NCI-H345 (cell line): ENCODE results near the gene FNBP1L.
"Not testable (repeated sequence)": the region's sequence is repeated elsewhere in the genome, so short reads cannot be mapped to it uniquely, and the experiment has no call there.

ENCODE experiments used
- DNase-seq: peaks from one replicate; lab custom pipeline; 2025; lab: John Stamatoyannopoulos, UW

Gene FNBP1L

DNA sequence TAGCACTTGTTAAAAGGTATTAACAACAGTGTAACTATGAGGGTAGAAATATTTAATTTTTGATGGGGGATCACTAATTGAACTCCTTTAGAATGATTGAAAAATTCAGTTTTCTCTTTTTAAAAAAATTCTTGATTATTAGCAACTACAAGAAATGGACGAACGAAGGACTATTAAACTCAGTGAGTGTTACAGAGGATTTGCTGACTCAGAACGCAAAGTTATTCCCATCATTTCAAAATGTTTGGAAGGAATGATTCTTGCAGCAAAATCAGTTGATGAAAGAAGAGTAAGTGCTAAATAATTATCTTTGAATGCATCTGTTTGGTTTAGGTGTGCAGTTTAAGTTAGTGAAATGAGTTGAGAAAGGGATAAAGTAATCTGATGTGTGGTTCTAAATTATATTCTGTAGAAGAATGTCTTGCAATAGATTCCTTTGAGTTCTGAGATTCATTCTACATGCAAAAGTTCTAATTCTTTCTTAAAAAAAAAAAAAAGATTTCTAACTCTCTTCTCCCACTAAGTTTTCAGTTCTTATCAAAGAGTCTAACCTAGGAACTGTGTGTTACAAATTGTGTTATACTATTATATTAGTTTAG is 85.0 kb downstream of the FNBP1L start:
- no peak for DNase-seq

DNA sequence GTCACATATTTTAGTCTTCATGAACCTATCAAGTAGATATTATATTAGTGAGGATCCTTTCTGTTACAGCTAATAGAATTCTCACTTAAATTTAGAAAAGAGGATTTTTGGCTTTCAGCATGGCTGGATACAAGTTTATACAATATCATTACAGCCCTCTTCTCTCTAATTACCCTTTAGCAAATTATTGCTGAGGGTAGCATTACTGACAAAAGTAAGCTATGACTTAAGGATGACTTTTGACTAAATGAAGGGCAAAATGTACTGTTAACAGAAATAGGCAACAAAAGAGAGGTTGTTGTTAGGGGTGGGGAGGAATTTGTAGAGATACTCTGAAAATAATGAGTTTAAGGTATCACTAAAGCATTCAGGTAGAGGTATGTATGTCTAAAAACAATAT is 85.8 kb downstream of the FNBP1L start:
- DNase-seq = no peak

DNA sequence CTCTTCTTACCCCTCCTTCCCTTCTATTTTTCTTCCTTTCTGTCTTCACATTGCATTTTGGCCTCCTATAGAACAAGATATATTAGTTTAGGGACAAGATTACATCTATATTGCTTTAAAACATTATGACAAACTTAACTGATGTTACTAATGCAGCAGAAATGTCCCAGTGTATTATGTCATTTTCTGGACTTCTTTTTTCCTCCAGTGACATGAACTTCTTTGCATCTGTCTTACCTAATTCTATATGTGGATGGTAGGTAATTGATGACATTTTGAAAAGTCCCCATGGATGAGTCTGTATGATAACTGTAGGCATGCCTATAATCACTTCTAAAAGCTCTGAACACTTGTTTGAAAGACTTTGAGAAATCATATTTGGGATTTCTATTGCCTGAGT is 89.5 kb downstream of the FNBP1L start:
- DNase-seq = no peak

DNA sequence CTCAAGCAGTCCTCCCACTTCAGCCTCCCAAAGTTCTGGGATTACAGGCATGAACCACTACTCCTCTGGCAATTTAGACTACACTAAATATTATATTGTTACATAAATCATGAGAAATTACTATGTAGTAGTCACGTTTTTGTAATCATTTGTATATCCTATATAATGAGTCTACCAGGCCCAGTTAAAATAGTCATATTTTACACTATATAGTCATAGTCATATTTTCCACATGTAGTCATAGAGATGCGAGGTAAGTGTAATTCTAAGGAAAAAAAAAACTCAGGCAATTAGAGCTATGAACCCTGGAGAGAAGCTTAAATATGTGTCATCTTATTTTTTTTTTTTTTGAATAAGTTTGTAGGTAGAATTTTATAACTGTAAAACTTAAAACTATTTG is 90.0 kb downstream of the FNBP1L start:
- DNase-seq = no peak

DNA sequence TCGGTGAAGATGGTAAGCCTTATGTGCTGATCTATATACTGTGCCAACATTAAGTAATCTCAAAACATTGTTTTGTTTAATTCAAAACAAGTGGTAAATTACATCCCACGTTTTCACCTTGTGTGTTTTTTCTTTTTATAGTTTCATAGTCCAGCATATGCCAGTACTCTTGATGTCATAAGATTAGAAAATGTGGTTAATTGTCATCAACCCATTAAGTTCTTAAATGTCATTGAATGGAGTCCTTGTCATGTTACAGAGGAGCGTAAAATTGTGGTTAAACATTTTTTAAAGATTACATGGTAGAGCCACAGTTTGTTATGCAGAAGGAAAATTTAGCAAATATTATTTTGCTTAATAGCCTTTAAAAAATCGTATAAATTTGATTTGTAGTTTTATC is 93.1 kb downstream of the FNBP1L start:
- DNase-seq = no peak

DNA sequence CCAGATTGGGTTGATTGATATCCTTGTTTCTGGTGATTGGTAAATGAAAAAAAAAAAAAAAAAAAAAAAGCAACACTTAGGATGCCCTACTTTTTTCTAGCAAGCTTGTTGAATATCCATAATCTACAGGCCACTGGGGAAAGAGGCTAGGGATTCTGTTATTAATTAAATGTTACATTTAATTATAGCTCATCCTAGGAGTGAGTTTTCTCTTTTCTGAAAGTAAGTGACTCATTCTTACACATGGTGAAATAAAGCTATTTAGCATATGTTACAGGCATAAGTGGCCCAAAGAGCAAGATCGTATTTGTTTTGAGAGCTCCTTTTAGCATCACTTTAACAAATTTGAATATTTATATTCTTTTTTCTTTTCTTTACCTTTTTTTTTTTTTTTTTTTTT is 94.5 kb downstream of the FNBP1L start:
- no peak for DNase-seq

DNA sequence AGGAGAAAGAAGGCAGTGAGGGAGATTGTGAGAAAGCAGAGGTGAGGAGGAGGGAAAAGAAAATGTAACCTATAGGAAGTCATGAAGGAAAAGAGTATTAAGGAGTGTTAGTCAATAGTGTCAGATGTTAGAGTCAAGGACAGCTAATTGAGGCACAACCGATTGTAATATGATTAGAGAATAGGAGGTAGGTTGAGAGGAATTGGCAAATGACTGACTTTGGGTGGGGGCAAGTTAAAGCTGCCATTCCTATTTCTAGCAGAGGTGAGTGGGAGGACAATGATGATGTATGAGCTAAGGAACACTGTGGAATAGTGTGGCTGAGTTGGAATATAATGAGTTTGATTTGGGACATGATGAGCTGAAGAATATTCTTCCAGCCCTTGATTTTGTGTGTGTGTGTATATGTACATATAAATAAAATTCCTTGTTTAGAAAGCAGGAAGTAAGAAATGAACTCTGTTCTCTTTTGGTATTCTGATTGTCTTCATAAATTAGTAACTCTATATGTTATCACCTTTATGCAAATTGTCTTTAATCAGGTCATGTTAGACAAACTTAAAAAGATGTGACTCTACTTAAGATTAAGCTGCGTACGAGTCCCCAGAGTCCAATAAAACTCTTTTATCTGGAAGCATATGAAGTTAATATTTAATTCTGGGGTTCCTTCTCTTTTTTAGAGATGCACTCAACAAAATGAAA is 98.4 kb downstream of the FNBP1L start:
- no peak for DNase-seq

DNA sequence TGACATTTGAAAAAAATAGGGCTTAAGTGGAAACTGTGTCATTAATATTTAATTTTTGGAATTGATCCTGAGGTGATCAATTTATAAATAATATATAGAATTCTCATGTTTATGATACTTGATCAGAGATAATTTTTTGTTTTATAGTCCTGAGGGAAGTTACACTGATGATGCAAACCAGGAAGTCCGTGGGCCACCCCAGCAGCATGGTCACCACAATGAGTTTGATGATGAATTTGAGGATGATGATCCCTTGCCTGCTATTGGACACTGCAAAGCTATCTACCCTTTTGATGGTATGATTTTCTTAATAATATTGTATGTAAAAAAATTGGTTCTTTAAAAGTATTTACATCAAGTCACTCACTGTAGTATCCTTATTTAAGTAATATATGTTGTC is 101.2 kb downstream of the FNBP1L start:
- DNase-seq = no peak

DNA sequence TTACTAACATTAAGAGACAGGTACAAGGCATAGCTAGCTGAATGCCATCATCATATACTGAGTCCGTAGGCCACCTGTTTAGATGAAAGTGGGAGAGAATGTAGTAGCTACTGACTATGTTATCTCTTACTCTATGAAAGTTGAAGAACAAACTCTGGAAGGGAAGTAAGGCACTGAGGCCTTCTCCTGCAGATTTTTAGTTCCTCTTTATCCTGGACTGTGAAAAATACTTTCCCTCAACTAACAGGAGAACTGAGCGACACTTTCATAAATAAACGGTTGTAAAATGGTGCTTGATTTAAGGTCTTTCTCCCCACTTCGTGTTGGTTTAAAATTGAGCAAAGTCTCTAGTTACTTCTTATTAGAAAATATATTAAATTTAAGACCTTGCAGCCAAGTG is 101.9 kb downstream of the FNBP1L start:
- no peak for DNase-seq

DNA sequence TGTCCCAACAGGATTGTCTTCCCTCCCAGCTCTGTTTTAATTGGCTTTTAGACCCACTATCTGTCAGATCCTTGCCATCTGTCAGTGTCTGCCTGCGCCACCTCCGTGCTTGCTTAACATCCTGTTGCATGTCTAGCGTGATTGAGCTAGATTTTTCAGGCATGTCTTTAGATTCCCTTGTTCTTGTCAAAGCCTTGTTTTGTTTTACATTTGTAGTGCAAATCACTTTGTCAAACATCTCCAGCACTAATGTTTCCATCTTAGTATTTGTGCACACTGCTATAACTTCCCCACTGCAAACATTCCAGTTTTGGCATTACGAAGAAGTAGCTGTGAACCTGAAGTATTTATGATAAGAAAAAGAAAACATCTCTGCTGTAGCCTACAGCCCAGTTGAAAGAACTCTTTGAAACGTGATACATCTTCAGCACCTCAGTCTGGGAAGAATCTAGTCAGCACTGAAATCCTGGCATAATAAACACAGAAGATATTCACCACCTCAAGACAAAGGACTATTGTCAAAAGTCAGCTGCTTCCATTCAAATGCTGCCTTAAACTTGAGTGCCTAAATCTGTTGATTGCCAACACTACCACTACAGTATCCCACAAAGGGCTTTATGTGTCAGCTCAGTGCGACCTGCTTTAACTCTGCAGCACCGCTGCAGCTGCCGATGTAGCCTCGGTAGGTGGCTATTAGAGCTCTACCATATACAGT is 105.0 kb downstream of the FNBP1L start:
- DNase-seq = peak; percentile 13

DNA sequence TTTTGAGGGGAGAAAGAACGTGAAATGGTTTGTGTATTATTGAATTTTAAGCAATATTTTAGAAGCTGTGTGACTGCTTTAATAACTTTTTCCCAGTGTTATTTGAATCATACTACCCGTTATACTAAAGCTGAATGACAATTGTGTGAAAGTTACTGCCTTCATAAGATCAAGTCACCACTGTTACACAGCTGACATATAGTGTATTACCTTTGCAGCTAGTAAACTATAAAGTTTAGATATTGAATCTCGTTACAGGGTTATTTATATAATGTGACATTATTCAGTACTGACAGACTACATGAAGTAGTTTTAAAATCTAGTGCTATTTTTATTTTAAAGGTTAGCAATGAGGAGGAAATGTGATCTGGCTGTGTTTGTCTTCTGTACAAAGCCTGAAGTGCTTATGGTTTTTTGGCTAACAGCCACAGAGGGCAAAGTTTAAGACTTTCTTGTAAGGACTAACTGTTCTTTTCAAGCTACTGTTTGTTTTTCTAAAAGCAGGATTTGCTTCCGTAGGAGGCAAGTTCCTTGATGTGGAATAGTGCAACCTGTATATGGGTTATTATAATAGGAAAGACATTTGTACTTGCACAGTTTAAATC is 106.1 kb downstream of the FNBP1L start:
- not testable (repeated sequence) for DNase-seq

DNA sequence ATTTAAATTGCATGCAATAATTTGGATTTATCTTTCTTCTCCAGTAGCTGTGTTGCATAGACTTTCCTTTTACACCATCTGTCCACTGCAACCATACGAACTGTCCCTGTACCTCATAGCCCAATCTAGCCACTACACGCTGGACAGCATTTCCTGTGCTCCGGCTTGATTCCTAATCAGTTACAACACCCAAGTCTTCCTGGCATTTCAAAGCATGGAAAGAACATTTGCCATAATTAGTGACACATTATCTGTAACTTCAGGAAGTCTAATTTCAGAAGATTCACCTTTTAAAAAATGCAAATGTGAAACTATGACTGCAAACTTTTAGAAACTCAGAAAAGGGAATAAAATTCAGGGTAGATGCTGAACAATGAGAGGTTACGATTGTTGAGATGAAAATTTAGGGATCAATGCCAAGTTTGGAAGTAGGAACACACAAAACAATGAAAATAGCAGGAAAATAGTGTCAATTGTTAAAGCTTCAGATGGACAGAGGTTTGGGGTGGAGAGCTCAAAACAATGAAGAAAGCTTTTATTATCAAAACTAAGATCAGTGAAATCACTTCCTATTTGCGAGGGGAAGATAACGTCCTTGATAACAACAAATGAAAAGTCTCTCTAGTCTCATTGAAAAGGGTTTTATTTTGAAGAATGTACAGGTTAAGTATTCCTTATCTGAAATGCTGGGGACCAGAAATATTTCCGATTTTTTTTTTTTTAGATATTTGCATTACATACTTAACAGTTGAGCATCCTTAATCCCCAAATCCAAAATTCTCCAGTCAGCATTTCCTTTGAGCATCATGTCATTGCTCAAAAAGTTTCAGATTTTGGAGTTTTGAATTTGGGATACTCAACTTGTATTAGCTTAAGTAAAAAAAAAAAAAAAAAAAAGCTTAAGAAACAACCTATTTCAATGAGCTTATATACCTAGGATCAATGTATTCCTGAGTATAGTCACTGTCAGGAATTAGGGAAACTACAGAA is 107.3 kb downstream of the FNBP1L start:
- no peak for DNase-seq

DNA sequence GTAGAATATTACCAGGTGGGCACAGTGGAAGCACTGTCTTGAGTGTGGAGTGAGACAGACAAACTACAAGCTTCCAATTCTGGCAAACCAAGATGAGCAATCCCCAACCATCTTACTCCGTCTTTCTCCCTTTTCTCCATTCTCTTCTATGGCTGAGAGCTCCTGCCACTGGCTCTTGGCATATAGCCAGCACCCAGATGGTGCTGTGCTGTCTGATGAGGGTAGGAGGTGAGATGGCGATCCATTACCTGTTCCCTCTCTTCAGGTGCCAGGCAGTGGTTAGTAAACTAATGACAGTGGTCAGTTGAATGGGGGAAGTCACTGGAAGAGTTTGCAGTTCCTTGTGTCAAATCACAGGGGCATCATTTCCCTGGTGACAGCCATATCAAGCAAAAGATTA is 108.4 kb downstream of the FNBP1L start:
- peak; percentile 61 for DNase-seq

DNA sequence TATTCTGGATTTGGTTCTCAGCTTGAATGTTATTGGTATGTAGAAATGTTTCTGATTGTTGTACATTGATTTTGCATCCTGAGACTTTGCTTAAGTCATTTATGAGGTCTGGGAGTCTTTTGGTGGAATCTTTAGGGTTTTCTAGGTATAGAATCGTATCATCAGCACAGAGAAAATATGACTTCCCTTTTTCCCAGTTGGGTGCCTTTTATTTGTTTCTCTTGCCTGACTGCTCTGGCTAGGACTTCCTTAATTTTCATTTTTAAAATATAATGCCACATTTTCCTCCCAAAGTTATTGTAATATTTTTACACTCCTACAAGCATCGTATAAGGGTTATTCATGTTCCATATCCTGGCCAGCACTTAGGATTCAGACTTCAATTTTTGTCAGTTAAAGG is 111.1 kb downstream of the FNBP1L start:
- no peak for DNase-seq

DNA sequence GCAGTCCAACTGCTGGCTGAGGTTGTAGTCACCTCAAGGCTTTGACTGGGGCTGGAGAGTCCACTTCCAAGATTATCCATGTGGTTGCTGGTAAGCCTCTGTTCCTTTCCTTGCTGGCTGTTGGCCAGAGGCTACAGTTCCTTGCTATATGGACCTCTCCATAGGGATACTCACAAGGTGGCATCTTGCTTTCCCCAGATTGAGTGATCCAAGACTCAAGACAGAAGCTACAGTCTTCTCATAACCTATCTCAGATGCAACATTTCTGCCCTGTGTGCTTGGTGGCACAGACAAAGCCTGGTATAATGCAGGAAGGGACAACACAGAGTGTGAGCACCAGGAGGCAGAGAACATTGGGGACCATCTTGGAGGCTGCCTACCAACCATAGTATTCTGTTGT is 111.8 kb downstream of the FNBP1L start:
- DNase-seq = no peak

DNA sequence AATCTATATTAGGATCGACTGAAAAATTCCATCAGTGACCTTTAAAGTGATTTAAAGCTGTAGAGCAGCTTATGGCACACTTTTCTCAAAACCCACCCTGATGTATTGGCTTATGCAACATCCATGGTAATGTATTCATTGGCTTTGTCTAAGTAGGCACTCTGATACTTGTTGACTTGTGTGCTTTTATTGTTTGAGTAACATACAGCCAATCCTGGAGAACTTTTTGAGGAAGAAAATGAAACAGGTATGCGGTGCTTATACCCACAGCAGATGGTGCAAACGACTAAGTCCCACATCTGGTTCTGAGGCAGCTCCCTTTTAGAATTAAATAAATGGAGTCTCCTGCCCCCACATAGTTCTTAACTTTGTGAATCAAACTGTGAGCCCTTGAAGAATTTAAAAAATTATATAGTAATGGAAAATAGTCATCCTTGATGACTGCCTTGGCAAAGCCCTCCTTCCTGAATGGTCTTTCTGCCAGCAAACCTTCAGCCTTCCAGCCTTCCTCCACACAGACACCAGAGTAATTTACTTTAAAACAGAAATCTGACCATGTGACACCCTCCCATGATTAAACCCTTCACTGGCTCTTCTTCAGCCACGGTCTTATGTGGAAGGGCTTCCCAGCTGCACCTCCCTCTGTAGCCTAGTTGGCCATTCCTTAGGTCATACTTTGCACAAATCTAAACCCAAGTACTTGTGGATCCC is 117.7 kb downstream of the FNBP1L start:
- no peak for DNase-seq

DNA sequence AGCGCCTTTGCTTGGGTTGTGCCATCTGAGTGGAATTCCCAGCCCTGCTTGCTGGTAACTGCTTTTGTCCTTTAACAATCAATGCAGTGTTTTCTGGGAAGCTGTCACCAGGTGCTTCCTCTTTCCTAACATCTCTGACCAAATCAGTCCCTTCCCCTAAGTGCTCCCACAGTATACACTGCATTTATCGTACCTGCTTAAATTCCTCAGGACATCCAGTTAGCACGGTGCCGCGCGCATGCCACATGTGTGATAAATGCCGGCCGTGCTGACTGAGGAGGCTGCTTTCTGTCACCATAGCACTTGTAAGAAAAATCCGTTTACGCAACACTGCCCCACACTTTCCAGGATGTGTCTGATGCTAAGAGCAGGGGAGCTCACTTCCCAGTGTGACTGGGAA is 118.3 kb downstream of the FNBP1L start:
- no peak for DNase-seq

DNA sequence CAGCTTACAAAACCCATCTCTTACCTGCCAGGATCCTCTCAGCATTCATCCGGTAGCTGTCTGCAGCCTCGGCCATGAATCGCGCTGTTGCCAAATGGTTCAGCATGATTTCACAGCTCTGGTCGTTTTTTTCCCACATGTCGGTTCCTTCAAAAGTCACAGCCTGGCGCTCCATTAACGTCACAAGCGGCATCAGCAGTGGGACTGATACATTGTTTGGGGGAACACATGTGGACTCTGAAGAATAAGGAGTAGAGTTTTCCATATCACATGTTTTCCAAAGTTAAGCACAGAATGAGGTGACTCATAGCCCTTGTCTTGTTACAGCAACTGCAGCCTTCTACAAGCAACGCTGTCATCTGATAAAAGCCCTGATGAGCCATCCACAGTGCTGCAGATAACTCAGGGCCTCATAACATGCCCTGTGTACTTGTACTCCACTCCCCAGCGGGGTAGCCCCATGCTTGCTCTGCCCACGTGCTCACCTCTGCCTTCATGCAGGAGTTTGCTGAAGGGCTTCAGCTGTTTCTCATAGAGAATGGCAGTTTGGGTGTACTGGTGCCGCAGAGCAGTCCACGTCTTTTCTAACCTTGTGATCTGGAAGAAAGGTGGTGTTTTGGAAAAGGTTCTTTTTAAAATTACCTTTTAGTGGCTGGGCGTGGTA is 119.5 kb downstream of the FNBP1L start:
- DNase-seq = no peak

DNA sequence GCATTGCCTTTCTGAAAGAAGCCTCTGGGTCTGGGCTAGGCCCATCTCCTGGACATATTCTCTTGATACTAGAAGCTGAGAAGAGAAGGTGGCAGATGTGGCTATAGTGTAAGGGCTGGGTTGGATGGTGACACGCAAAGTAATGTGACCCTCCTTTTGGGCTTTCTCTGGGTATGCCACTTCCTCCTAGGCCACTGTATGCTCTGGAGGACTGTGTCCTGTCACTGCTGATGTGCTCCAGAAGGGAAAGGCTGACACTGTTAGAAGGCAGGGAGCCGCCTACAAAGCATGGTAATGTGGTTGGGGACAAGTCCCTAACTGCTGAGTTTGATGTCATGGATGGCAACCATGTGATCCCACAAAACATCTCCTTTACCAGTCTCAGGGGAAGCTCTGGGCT is 121.6 kb downstream of the FNBP1L start:
- no peak for DNase-seq

DNA sequence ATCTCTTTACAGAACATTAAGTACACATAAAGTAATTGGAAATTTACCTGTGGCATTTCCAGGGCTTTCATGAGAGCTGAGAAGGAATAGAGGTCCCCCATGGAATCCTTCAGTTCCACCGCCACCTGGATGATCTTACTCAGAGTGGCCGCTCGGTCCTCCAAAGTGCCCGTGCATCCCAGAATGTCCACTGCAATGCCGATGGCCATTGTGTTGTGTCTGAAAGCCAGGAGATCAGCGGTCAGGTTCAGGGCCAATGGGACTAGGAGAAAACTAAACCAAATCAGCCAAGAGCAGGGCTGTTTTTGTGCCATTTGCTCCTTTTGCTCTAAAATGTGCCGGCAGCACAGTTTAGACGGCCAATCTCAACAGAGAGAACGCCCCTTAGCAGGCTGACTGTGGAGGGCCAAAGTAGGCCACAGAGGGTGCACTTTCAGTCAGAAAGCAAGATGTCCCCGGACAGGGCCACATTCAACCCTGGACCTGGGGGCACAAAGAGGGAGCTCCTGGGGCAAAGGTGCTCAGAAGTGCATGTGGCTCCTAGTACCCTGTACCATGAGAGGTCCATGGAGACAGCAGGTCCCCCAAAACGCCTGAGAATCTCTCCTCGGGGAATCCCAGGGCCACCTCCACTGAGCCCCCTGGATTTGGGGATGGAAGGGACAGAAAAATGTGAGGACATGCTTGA is 123.8 kb downstream of the FNBP1L start:
- no peak for DNase-seq
